GM19463 (cell line): ENCODE data around the gene SHROOM3.
A peak's percentile ranks its signal among the peaks of the same experiment; 100 is the strongest.

Source experiments
- ATAC-seq: cut with Tn5 transposase; IDR thresholded peaks from one replicate; pipeline ENCODE4 v1.9.1; 2021; ENCODE audit warnings: mild to moderate bottlenecking, moderate library complexity; ENCODE audit not compliant: unreplicated experiment

The SHROOM3 gene

GRCh38 chr4:76687746-76688448 lies 252.9 kb downstream of the SHROOM3 start:
- ATAC-seq, result no peak

GRCh38 chr4:76688619-76689144 lies 253.7 kb downstream of the SHROOM3 start:
- no peak for ATAC-seq

- peak; percentile 63 for ATAC-seq
Measured at GRCh38 chr4:76689145-76689817, 254.3 kb downstream of the SHROOM3 start.

GRCh38 chr4:76690011-76690905 lies 255.2 kb downstream of the SHROOM3 start:
- no peak for ATAC-seq

- no peak for ATAC-seq
Measured at GRCh38 chr4:76690906-76691275, 255.9 kb downstream of the SHROOM3 start.

- no peak for ATAC-seq
Measured at GRCh38 chr4:76691807-76692582, 257.0 kb downstream of the SHROOM3 start.

- ATAC-seq, result no peak
Measured at GRCh38 chr4:76692761-76693160, 257.7 kb downstream of the SHROOM3 start.

GRCh38 chr4:76694056-76694455 lies 259.0 kb downstream of the SHROOM3 start:
- no peak for ATAC-seq

GRCh38 chr4:76696109-76696508 lies 261.1 kb downstream of the SHROOM3 start:
- ATAC-seq, result no peak

GRCh38 chr4:76697129-76697803 lies 262.2 kb downstream of the SHROOM3 start:
- peak; percentile 78 for ATAC-seq

GRCh38 chr4:76698141-76698540 lies 263.1 kb downstream of the SHROOM3 start:
- ATAC-seq, result no peak

GRCh38 chr4:76699751-76700310 lies 264.8 kb downstream of the SHROOM3 start:
- no peak for ATAC-seq

- ATAC-seq, result peak; percentile 57
Measured at GRCh38 chr4:76702440-76703122, 267.6 kb downstream of the SHROOM3 start.

GRCh38 chr4:76703123-76703490 lies 268.1 kb downstream of the SHROOM3 start:
- ATAC-seq, result peak; percentile 21

- no peak for ATAC-seq
Measured at GRCh38 chr4:76703676-76704075, 268.6 kb downstream of the SHROOM3 start.

- ATAC-seq, result no peak
Measured at GRCh38 chr4:76704133-76704881, 269.3 kb downstream of the SHROOM3 start.

GRCh38 chr4:76705472-76705871 lies 270.4 kb downstream of the SHROOM3 start:
- ATAC-seq, result no peak

- ATAC-seq, result no peak
Measured at GRCh38 chr4:76706581-76706980, 271.6 kb downstream of the SHROOM3 start.
